MM.1S (cell line): ENCODE measurements around the gene AOC3.
"Not testable (repeated sequence)": the region's sequence is repeated elsewhere in the genome, so short reads cannot be mapped to it uniquely, and the experiment has no call there.

Experiments
- DNase-seq: peaks from one replicate; pipeline ENCODE4 v3.0.0-alpha.2; 2015
- H2AFZ ChIP-seq: fragments of 300-600 bp; sonication (generic); 2 replicates; pipeline ENCODE4 v1.6.0; 2016; ENCODE audit warnings: antibody characterized with exemption, low read length
- H3F3A ChIP-seq: fragments of 300-600 bp; sonication (generic); 2 replicates; pipeline ENCODE4 v1.6.1; 2016; ENCODE audit warnings: mild to moderate bottlenecking, antibody characterized with exemption, low read length, moderate library complexity, mixed read lengths; ENCODE audit not compliant: insufficient read depth
- H3K27ac ChIP-seq: fragments of 300-600 bp; sonication (generic); 2 replicates; pipeline ENCODE4 v1.5.1; 2016; ENCODE audit warnings: mild to moderate bottlenecking, low read length
- H3K27me3 ChIP-seq: fragments of 300-600 bp; sonication (generic); replicated peaks from 2 replicates; pipeline ENCODE4 v1.6.0; 2016; ENCODE audit warnings: low read length; ENCODE audit not compliant: insufficient read depth
- H3K36me3 ChIP-seq: fragments of 300-600 bp; sonication (generic); replicated peaks from 2 replicates; pipeline ENCODE4 v1.6.1; 2016; ENCODE audit warnings: mild to moderate bottlenecking, low read length, mixed read lengths; ENCODE audit not compliant: insufficient read depth
- H3K4me1 ChIP-seq: fragments of 300-600 bp; sonication (generic); 2 replicates; pipeline ENCODE4 v1.6.1; 2016; ENCODE audit warnings: low read length, mixed read lengths
- H3K4me2 ChIP-seq: fragments of 300-600 bp; sonication (generic); 2 replicates; pipeline ENCODE4 v1.6.0; 2016; ENCODE audit warnings: low read depth, low read length
- H3K4me3 ChIP-seq: fragments of 300-600 bp; sonication (generic); 2 replicates; pipeline ENCODE4 v1.5.1; 2016; ENCODE audit warnings: low read length, mixed read lengths
- H3K79me2 ChIP-seq: fragments of 300-600 bp; sonication (generic); 2 replicates; pipeline ENCODE4 v1.6.1; 2016; ENCODE audit warnings: mixed run types, low read length, mixed read lengths
- H3K9ac ChIP-seq: fragments of 300-600 bp; sonication (generic); 2 replicates; pipeline ENCODE4 v1.6.1; 2016; ENCODE audit warnings: low read length, mixed read lengths
- H3K9me2 ChIP-seq: fragments of 300-600 bp; sonication (generic); replicated peaks from 2 replicates; pipeline ENCODE4 v1.6.1; 2016; ENCODE audit warnings: mild to moderate bottlenecking, low read length, mixed read lengths; ENCODE audit not compliant: insufficient read depth
- H3K9me3 ChIP-seq: fragments of 300-600 bp; sonication (generic); replicated peaks from 2 replicates; pipeline ENCODE4 v1.6.1; 2016; ENCODE audit warnings: mild to moderate bottlenecking, low read length, mixed read lengths; ENCODE audit not compliant: insufficient read depth
- H4K20me1 ChIP-seq: fragments of 300-600 bp; sonication (generic); 2 replicates; pipeline ENCODE4 v1.6.1; 2016; ENCODE audit warnings: mild to moderate bottlenecking, low read length, moderate library complexity, mixed read lengths; ENCODE audit not compliant: insufficient read depth
- CTCF ChIP-seq: fragments of 300-600 bp; sonication (generic); IDR thresholded peaks from 2 replicates; pipeline ENCODE4 v1.5.1; 2016; ENCODE audit warnings: antibody characterized with exemption, low read length, mixed read lengths
- EZH2 ChIP-seq: fragments of 300-600 bp; sonication (generic); optimal IDR thresholded peaks from 2 replicates; pipeline ENCODE3; 2017; ENCODE audit warnings: low read depth, mild to moderate bottlenecking, antibody characterized with exemption, low read length, mixed read lengths
- EZH2phosphoT487 ChIP-seq: fragments of 300-600 bp; sonication (generic); IDR thresholded peaks from 2 replicates; pipeline ENCODE4 v1.6.1; 2018; ENCODE audit warnings: antibody characterized with exemption, low read length

AOC3 gene

GRCh38 chr17:42853597-42853967 lies 2.6 kb downstream of the AOC3 start:
- Histone ChIP-seq H3K27me3 (no peaks in the 10 kb centered on the region), H3F3A (peaks cover 18% of the 10 kb centered on the region), H2AFZ (peak overlapping the region; percentile 69), H3K9me3 (no peaks in the 10 kb centered on the region), H3K9ac (peak overlapping the region; percentile 69), H3K36me3 (no peaks in the 10 kb centered on the region), H3K79me2 (no peaks in the 10 kb centered on the region), H3K9me2 (no peaks in the 10 kb centered on the region), H3K27ac (peak overlapping the region; percentile 97), H3K4me1 (peaks cover 33% of the 10 kb centered on the region), H4K20me1 (no peaks in the 10 kb centered on the region), H3K4me3 (peak overlapping the region; percentile 15; the same call in 1 of the 2 replicates), H3K4me2 (peak overlapping the region; percentile 62)
- peak; percentile 87 for DNase-seq
- TF ChIP-seq EZH2phosphoT487 (no peak), EZH2 (no peak), CTCF (no peak)

- peak overlapping the region; percentile 69 for H2AFZ ChIP-seq
- H3K9me3 ChIP-seq, result no peaks in the 10 kb centered on the region
- H4K20me1 ChIP-seq, result no peaks in the 10 kb centered on the region
- H3K27ac ChIP-seq, result peak overlapping the region; percentile 97
- H3K4me2 ChIP-seq, result peak overlapping the region; percentile 62
- peaks cover 18% of the 10 kb centered on the region for H3F3A ChIP-seq
- H3K27me3 ChIP-seq, result no peaks in the 10 kb centered on the region
- H3K4me1 ChIP-seq, result peaks cover 30% of the 10 kb centered on the region
- H3K4me3 ChIP-seq, result peak overlapping the region; percentile 15; the same call in 1 of the 2 replicates
- no peaks in the 10 kb centered on the region for H3K36me3 ChIP-seq
- H3K9me2 ChIP-seq, result no peaks in the 10 kb centered on the region
- H3K9ac ChIP-seq, result peak overlapping the region; percentile 69
- no peak for TF ChIP-seq CTCF
- TF ChIP-seq EZH2, result no peak
- no peak for TF ChIP-seq EZH2phosphoT487
- DNase-seq, result no peak
- H3K79me2 ChIP-seq, result no peaks in the 10 kb centered on the region
Observed at GRCh38 chr17:42853968-42854790, 3.2 kb downstream of the AOC3 start.

GRCh38 chr17:42855048-42855596 lies 4.1 kb downstream of the AOC3 start:
- no peaks in the 10 kb centered on the region for H3K27me3 ChIP-seq
- no peaks in the 10 kb centered on the region for H3K79me2 ChIP-seq
- no peaks in the 10 kb centered on the region for H3K9me2 ChIP-seq
- no peak for TF ChIP-seq EZH2
- no peak for TF ChIP-seq CTCF
- no peak for TF ChIP-seq EZH2phosphoT487
- H4K20me1 ChIP-seq, result no peaks in the 10 kb centered on the region
- H3K4me2 ChIP-seq, result no peak overlapping the region
- peaks cover 18% of the 10 kb centered on the region for H3F3A ChIP-seq
- DNase-seq, result no peak
- no peak overlapping the region for H2AFZ ChIP-seq
- no peak overlapping the region for H3K27ac ChIP-seq
- H3K9ac ChIP-seq, result no peak overlapping the region
- no peaks in the 10 kb centered on the region for H3K36me3 ChIP-seq
- no peaks in the 10 kb centered on the region for H3K9me3 ChIP-seq
- H3K4me1 ChIP-seq, result peaks cover 23% of the 10 kb centered on the region
- H3K4me3 ChIP-seq, result no peak overlapping the region

GRCh38 chr17:42856093-42856492 lies 5.1 kb downstream of the AOC3 start:
- not testable (repeated sequence) for H3K9ac ChIP-seq, H3K36me3 ChIP-seq, H3K27ac ChIP-seq, H3K9me2 ChIP-seq, H4K20me1 ChIP-seq, H3K27me3 ChIP-seq, H3K9me3 ChIP-seq, H3K4me3 ChIP-seq, H3K79me2 ChIP-seq, H2AFZ ChIP-seq, DNase-seq, H3K4me2 ChIP-seq
- H3K4me1 ChIP-seq, result peaks cover 23% of the 10 kb centered on the region
- peaks cover 18% of the 10 kb centered on the region for H3F3A ChIP-seq

- Histone ChIP-seq H3K4me1 (peaks cover 23% of the 10 kb centered on the region), H3F3A (peaks cover 18% of the 10 kb centered on the region)
- not testable (repeated sequence) for H3K27ac ChIP-seq, H3K9ac ChIP-seq, DNase-seq, H3K27me3 ChIP-seq, H3K79me2 ChIP-seq, H3K4me3 ChIP-seq, H2AFZ ChIP-seq, H3K9me3 ChIP-seq, H4K20me1 ChIP-seq, H3K9me2 ChIP-seq, H3K4me2 ChIP-seq, H3K36me3 ChIP-seq
Observed at GRCh38 chr17:42856516-42856915, 5.5 kb downstream of the AOC3 start.
